Measurements from ENCODE around the gene ADCY9. TPM values are rescaled to one million over a fixed set of nuclear protein-coding genes. Genes with fewer than 3 reads are reported as not detected.
A peak's percentile ranks its signal among the peaks of the same experiment; 100 is the strongest.

The ADCY9 gene
- total and polyA plus RNA-seq, 5 experiments from 2014 or later = 0.20 to 6.5 (median 0.75) TPM

GRCh38 chr16:4103745-4104144 lies 12.5 kb downstream of the ADCY9 start:
- POLR2A ChIA-PET = no interaction called here
- Mint-ChIP-seq H3K36me3 (peaks cover 0 to 7% (median 5%) of the 10 kb centered on the region in 3 donors), H3K27ac (no peak overlapping the region), H3K4me1 (peaks cover 0 to 8% (median 4%) of the 10 kb centered on the region in 4 donors), H3K9me3 (no peaks in the 10 kb centered on the region), H3K27me3 (peaks cover 0 to 2% (median 0%) of the 10 kb centered on the region in 5 donors), H3K4me3 (peak overlapping the region in 1 of 10 donors; percentile 34)
- DNase-seq (no peak), ATAC-seq (no peak)

- DNase-seq (no peak), ATAC-seq (no peak)
- H3K36me3 Mint-ChIP-seq = peaks cover 0 to 5% (median 5%) of the 10 kb centered on the region in 3 donors
- peaks cover 0 to 4% (median 2%) of the 10 kb centered on the region in 4 donors for H3K4me1 Mint-ChIP-seq
- no peak overlapping the region for H3K4me3 Mint-ChIP-seq
- no peaks in the 10 kb centered on the region for H3K9me3 Mint-ChIP-seq
- POLR2A ChIA-PET = interaction anchor here (0.6 to 0.8 kb wide), 2 partner anchors 11 to 270 kb away, joined by 3 read pairs; no protein-coding TSS in a partner anchor
- peaks cover 0 to 2% (median 0%) of the 10 kb centered on the region in 5 donors for H3K27me3 Mint-ChIP-seq
- H3K27ac Mint-ChIP-seq = no peak overlapping the region
Measured at GRCh38 chr16:4101421-4102219, 14.6 kb downstream of the ADCY9 start.

- peaks cover 0 to 11% (median 2%) of the 10 kb centered on the region in 4 donors for H3K4me1 Mint-ChIP-seq
- no peak overlapping the region for H3K27ac Mint-ChIP-seq
- no peak overlapping the region for H3K4me3 Mint-ChIP-seq
- DNase-seq = no peak
- H3K36me3 Mint-ChIP-seq = peaks cover 0 to 2% (median 0%) of the 10 kb centered on the region in 3 donors
- ATAC-seq = no peak
- POLR2A ChIA-PET = no interaction called here
- peaks cover 0 to 2% (median 0%) of the 10 kb centered on the region in 5 donors for H3K27me3 Mint-ChIP-seq
- no peaks in the 10 kb centered on the region for H3K9me3 Mint-ChIP-seq
Measured at GRCh38 chr16:4098501-4098900, 17.7 kb downstream of the ADCY9 start.

GRCh38 chr16:4097826-4098240 lies 18.4 kb downstream of the ADCY9 start:
- no peaks in the 10 kb centered on the region for H3K9me3 Mint-ChIP-seq
- no peak for DNase-seq
- peaks cover 0 to 2% (median 0%) of the 10 kb centered on the region in 3 donors for H3K36me3 Mint-ChIP-seq
- H3K4me3 Mint-ChIP-seq = no peak overlapping the region
- H3K27ac Mint-ChIP-seq = no peak overlapping the region
- ATAC-seq = no peak
- H3K27me3 Mint-ChIP-seq = peaks cover 0 to 2% (median 0%) of the 10 kb centered on the region in 5 donors
- H3K4me1 Mint-ChIP-seq = peaks cover 0 to 11% (median 2%) of the 10 kb centered on the region in 4 donors
- POLR2A ChIA-PET = no interaction called here

- no peak overlapping the region for H3K4me3 Mint-ChIP-seq
- ATAC-seq (no peak), DNase-seq (no peak)
- H3K27me3 Mint-ChIP-seq = no peaks in the 10 kb centered on the region
- peak overlapping the region in 2 of 10 donors; percentile 15 to 47 for H3K27ac Mint-ChIP-seq
- H3K4me1 Mint-ChIP-seq = peaks cover 0 to 11% (median 2%) of the 10 kb centered on the region in 4 donors
- no peaks in the 10 kb centered on the region for H3K9me3 Mint-ChIP-seq
- H3K36me3 Mint-ChIP-seq = no peaks in the 10 kb centered on the region
- POLR2A ChIA-PET = no interaction called here
Measured at GRCh38 chr16:4096509-4096908, 19.7 kb downstream of the ADCY9 start.

- Mint-ChIP-seq H3K9me3 (no peaks in the 10 kb centered on the region), H3K4me1 (peaks cover 0 to 17% (median 8%) of the 10 kb centered on the region in 4 donors), H3K4me3 (no peak overlapping the region), H3K36me3 (no peaks in the 10 kb centered on the region), H3K27me3 (peaks cover 0 to 3% (median 0%) of the 10 kb centered on the region in 5 donors), H3K27ac (no peak overlapping the region)
- DNase-seq = no peak
- no peak for ATAC-seq
- POLR2A ChIA-PET = no interaction called here
Measured at GRCh38 chr16:4094127-4094773, 22.0 kb downstream of the ADCY9 start.

- Mint-ChIP-seq H3K27me3 (peaks cover 0 to 3% (median 0%) of the 10 kb centered on the region in 5 donors), H3K4me1 (peaks cover 0 to 17% (median 8%) of the 10 kb centered on the region in 4 donors), H3K27ac (no peak overlapping the region), H3K9me3 (no peaks in the 10 kb centered on the region), H3K36me3 (no peaks in the 10 kb centered on the region), H3K4me3 (no peak overlapping the region)
- DNase-seq (no peak), ATAC-seq (no peak)
- POLR2A ChIA-PET = no interaction called here
Measured at GRCh38 chr16:4093495-4094126, 22.6 kb downstream of the ADCY9 start.

- POLR2A ChIA-PET = no interaction called here
- H3K4me3 Mint-ChIP-seq = no peak overlapping the region
- ATAC-seq (no peak), DNase-seq (no peak)
- H3K27me3 Mint-ChIP-seq = peaks cover 0 to 3% (median 0%) of the 10 kb centered on the region in 5 donors
- peaks cover 0 to 17% (median 8%) of the 10 kb centered on the region in 4 donors for H3K4me1 Mint-ChIP-seq
- H3K9me3 Mint-ChIP-seq = no peaks in the 10 kb centered on the region
- no peaks in the 10 kb centered on the region for H3K36me3 Mint-ChIP-seq
- no peak overlapping the region for H3K27ac Mint-ChIP-seq
Measured at GRCh38 chr16:4092547-4093265, 23.5 kb downstream of the ADCY9 start.

GRCh38 chr16:4091240-4092012 lies 24.8 kb downstream of the ADCY9 start:
- H3K36me3 Mint-ChIP-seq = no peaks in the 10 kb centered on the region
- DNase-seq = no peak
- POLR2A ChIA-PET = no interaction called here
- peaks cover 0 to 12% (median 7%) of the 10 kb centered on the region in 4 donors for H3K4me1 Mint-ChIP-seq
- no peak overlapping the region for H3K27ac Mint-ChIP-seq
- ATAC-seq = no peak
- H3K27me3 Mint-ChIP-seq = peaks cover 0 to 3% (median 0%) of the 10 kb centered on the region in 5 donors
- H3K9me3 Mint-ChIP-seq = no peaks in the 10 kb centered on the region
- no peak overlapping the region for H3K4me3 Mint-ChIP-seq

GRCh38 chr16:4090351-4090851 lies 25.8 kb downstream of the ADCY9 start:
- DNase-seq (no peak), ATAC-seq (no peak)
- no peaks in the 10 kb centered on the region for H3K9me3 Mint-ChIP-seq
- peaks cover 0 to 7% (median 6%) of the 10 kb centered on the region in 4 donors for H3K4me1 Mint-ChIP-seq
- H3K27me3 Mint-ChIP-seq = peaks cover 0 to 3% (median 0%) of the 10 kb centered on the region in 5 donors
- peak overlapping the region in 4 of 10 donors; percentile 2 to 86 (median 26) for H3K27ac Mint-ChIP-seq
- no peak overlapping the region for H3K4me3 Mint-ChIP-seq
- no peaks in the 10 kb centered on the region for H3K36me3 Mint-ChIP-seq
- POLR2A ChIA-PET = no interaction called here

- H3K27ac Mint-ChIP-seq = peak overlapping the region in 1 of 10 donors; percentile 62
- no peak for ATAC-seq
- no peak overlapping the region for H3K4me3 Mint-ChIP-seq
- peaks cover 0 to 7% (median 6%) of the 10 kb centered on the region in 4 donors for H3K4me1 Mint-ChIP-seq
- peaks cover 0 to 3% (median 0%) of the 10 kb centered on the region in 5 donors for H3K27me3 Mint-ChIP-seq
- POLR2A ChIA-PET = no interaction called here
- no peaks in the 10 kb centered on the region for H3K9me3 Mint-ChIP-seq
- no peaks in the 10 kb centered on the region for H3K36me3 Mint-ChIP-seq
- no peak for DNase-seq
Measured at GRCh38 chr16:4089811-4090301, 26.4 kb downstream of the ADCY9 start.

Measured in naive thymus-derived CD8-positive, alpha-beta T cell (primary cell).